K562 (cell line): ENCODE measurements around the gene ZNF628. TPM values are rescaled to one million over a fixed set of nuclear protein-coding genes. Genes with fewer than 3 reads are reported as not detected.

Source experiments
- FOXA3 ChIP-seq, 2 experiments: fragments of 450-650 bp in 1 of 2; sonication (generic) in 1 of 2; formaldehyde crosslinking; IDR thresholded peaks in 1 of 2; conservative IDR thresholded peaks in 1 of 2; 2 replicates each; pipeline versions ENCODE4 v1.4.0 to v1.8.0; 2020 to 2022; ENCODE audit warnings: mild to moderate bottlenecking in 2 of 2, missing genetic modification reagents in 1 of 2
- MBD1 ChIP-seq: fragments of 250-450 bp; sonication (Bioruptor Pico); IDR thresholded peaks from 2 replicates; pipeline ENCODE4 v1.8.0; 2022; ENCODE audit warnings: inconsistent platforms
- MLX ChIP-seq, 2 experiments: fragments of 450-650 bp in 1 of 2; sonication (generic) in 1 of 2; formaldehyde crosslinking; conservative IDR thresholded peaks; 2 replicates each; pipeline versions ENCODE4 v1.4.0 to v1.8.1; 2020 to 2022; ENCODE audit warnings: mild to moderate bottlenecking in 1 of 2, missing genetic modification reagents in 1 of 2
- NCOA4 ChIP-seq: fragments of 450-650 bp; IDR thresholded peaks from 2 replicates; pipeline ENCODE4 v1.6.1; 2018; ENCODE audit warnings: mild to moderate bottlenecking; ENCODE audit not compliant: partially characterized antibody
- RBFOX2 ChIP-seq: fragments of 200-400 bp; formaldehyde crosslinking; IDR thresholded peaks from 2 replicates; pipeline ENCODE4 v1.6.1; 2017; ENCODE audit warnings: low read depth, mild to moderate bottlenecking, low read length, moderate library complexity
- RERE ChIP-seq: sonication (generic); formaldehyde crosslinking; IDR thresholded peaks from 2 replicates; pipeline ENCODE4 v1.8.0; 2023; ENCODE audit warnings: missing genetic modification reagents, mild to moderate bottlenecking, borderline replicate concordance
- polyA plus RNA-seq, 8 experiments: library from polyadenylated mRNA; depleted of rRNA in 4 of 8; stranded (reverse) in 5 of 8; unstranded in 3 of 8; fragments of >200 nt; fragmentation: Nextera tagmentation in 2 of 8; fragmentation: Illumina TruSeq in 1 of 8; extraction: Ambion mirVana in 2 of 8; extraction: Trizol in 1 of 8; gene quantifications; 2 replicates each; pipeline versions ENCODE4 v1.2.1 to v1.2.3, GENCODE V29; 2011 to 2014; ENCODE audit warnings: inconsistent platforms in 1 of 8, missing spikeins in 1 of 8
- total RNA-seq, 7 experiments: library from RNA; depleted of rRNA in 6 of 7; stranded (reverse); fragments of >200 nt in 6 of 7; fragmentation: Illumina TruSeq in 2 of 7; extraction: Trizol in 2 of 7; gene quantifications; 2 replicates each; pipeline versions ENCODE4 v1.2.1 to v1.2.3, GENCODE V29; 2011 to 2021; ENCODE audit warnings: low replicate concordance in 1 of 7

Gene ZNF628
- total and polyA plus RNA-seq, 9 of the 15 experiments (the other 6 are each of a cell fraction or from before 2014, with no cell fraction given), result 0.13 to 13.6 (median 2.2) TPM; not detected in 3

GRCh38 chr19:55478364-55478763 is 1.9 kb downstream of the ZNF628 start (continued):
- no peak for TF ChIP-seq MBD1 (CRISPR knock-in tag)
- no peak for TF ChIP-seq RERE (CRISPR knock-in tag)
- TF ChIP-seq NCOA4, result no peak
- peak; percentile 47; the same call in 1 of the 2 replicates for TF ChIP-seq RBFOX2
- TF ChIP-seq MLX (CRISPR knock-in tag; conservative IDR thresholded peaks at IDR 0.05), result no peak
- no peak for TF ChIP-seq FOXA3 (CRISPR knock-in tag; conservative IDR thresholded peaks at IDR 0.05 in 1 of 2, IDR thresholded peaks at IDR 0.05 in 1 of 2)
